22Rv1 (cell line): Measurements from ENCODE around the gene ADRA1B.
"Not testable (repeated sequence)": the region's sequence is repeated elsewhere in the genome, so short reads cannot be mapped to it uniquely, and the experiment has no call there.

ENCODE experiments used
- H3K27ac ChIP-seq: fragments of 450-650 bp; 2 replicates; pipeline ENCODE4 v1.5.1; 2017
- CTCF ChIP-seq: fragments of 450-650 bp; IDR thresholded peaks from 2 replicates; pipeline ENCODE4 v1.5.1; 2017; ENCODE audit warnings: mild to moderate bottlenecking
- ZFX ChIP-seq: fragments of 450-650 bp; IDR thresholded peaks from 2 replicates; pipeline ENCODE4 v1.6.1; 2017; ENCODE audit warnings: antibody characterized with exemption, borderline replicate concordance

Gene ADRA1B

GRCh38 chr5:159961176-159962160 lies 45.2 kb downstream of the ADRA1B start:
- TF ChIP-seq CTCF = no peak
- TF ChIP-seq ZFX = no peak
- no peak overlapping the region for H3K27ac ChIP-seq

- TF ChIP-seq ZFX (no peak), CTCF (no peak)
- H3K27ac ChIP-seq = no peak overlapping the region
These were observed 45.9 kb downstream of the ADRA1B start for GRCh38 chr5:159962214-159962613.

- H3K27ac ChIP-seq = no peak overlapping the region
- TF ChIP-seq CTCF (no peak), ZFX (no peak)
These were observed 47.7 kb downstream of the ADRA1B start for GRCh38 chr5:159963935-159964334.

- TF ChIP-seq CTCF = peak; percentile 69
- no peak for TF ChIP-seq ZFX
- no peak overlapping the region for H3K27ac ChIP-seq
These were observed 49.0 kb downstream of the ADRA1B start for GRCh38 chr5:159965031-159965837.

GRCh38 chr5:159965838-159966128 lies 49.5 kb downstream of the ADRA1B start:
- not testable (repeated sequence) for H3K27ac ChIP-seq
- TF ChIP-seq CTCF = peak; percentile 36

GRCh38 chr5:159969966-159970365 lies 53.7 kb downstream of the ADRA1B start:
- TF ChIP-seq ZFX = no peak
- no peak for TF ChIP-seq CTCF
- H3K27ac ChIP-seq = no peak overlapping the region

- no peak overlapping the region for H3K27ac ChIP-seq
- TF ChIP-seq ZFX (no peak), CTCF (no peak)
These were observed 54.8 kb downstream of the ADRA1B start for GRCh38 chr5:159971038-159971437.
